ENCODE results near the gene SPAG6. TPM values are rescaled to one million over a fixed set of nuclear protein-coding genes. Genes with fewer than 3 reads are reported as not detected.
"Not testable (repeated sequence)": the region's sequence is repeated elsewhere in the genome, so short reads cannot be mapped to it uniquely, and the experiment has no call there.

The SPAG6 gene
- total and polyA plus RNA-seq, 5 experiments from 2014 or later, result not detected

DNA sequence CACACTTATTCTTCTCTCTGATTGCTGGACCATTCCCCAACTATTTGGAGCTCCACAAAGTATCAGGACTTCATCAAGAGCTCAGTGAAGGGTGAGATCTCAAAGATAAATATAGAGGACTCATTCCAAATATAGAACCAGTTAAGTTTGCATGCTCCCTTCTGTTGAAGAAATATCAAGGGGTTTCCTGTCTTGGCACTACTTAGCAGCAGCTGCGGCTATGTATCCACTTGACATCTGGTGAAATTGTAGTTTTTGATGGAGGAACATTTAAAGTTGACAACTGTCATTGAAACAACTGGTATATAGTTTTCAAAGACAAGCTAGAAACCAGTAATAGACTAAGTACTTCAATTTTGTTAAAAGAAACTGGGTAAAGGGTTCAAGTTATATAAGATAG lies 1.0 kb upstream of the SPAG6 start:
- POLR2A ChIA-PET, result interaction anchor here (1.2 to 5.0 kb wide), 3 partner anchors 28 to 112 kb away, joined by 3 to 30 read pairs (median 4); partner anchors contain the start of gene COMMD3
- ATAC-seq, result no peak
- Mint-ChIP-seq H3K4me1 (peaks cover 2 to 31% (median 9%) of the 10 kb centered on the region in 4 donors), H3K27ac (peak overlapping the region in 2 of 10 donors; percentile 70 to 87), H3K36me3 (peaks cover 5 to 20% (median 10%) of the 10 kb centered on the region in 3 donors), H3K4me3 (peak overlapping the region in 2 of 10 donors; percentile 5 to 61), H3K9me3 (peaks cover 0 to 40% (median 17%) of the 10 kb centered on the region in 9 donors), H3K27me3 (peaks cover 31 to 68% (median 65%) of the 10 kb centered on the region in 5 donors)
- DNase-seq, result no peak

DNA sequence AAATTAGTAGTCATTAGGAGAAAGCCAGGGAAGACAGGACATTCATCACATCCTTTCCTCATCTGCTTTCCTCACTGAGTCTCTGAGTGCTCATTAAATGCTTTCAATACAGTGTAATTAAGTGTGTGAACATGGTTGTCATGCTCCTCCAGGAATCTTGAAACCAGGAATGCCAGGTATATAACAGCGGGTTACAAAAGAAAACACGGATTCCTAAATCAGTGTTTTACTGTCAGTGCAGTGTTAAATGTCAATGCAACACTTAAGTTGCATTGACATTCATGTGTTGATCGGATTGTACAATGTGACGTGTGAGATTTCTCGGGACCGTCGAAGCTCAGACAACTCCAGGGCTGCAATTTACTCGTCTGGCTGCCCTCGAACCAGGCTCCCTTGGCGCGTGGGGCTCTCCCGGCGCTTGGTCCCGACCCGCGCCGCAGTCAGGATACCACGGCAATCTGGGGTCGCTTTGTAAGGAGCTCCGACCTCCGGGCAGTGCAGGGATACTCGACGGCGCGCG lies 455 bp upstream of the SPAG6 start:
- peak overlapping the region in 3 of 10 donors; percentile 25 to 87 (median 70) for H3K27ac Mint-ChIP-seq
- H3K36me3 Mint-ChIP-seq, result peaks cover 5 to 20% (median 10%) of the 10 kb centered on the region in 3 donors
- peaks cover 2 to 27% (median 8%) of the 10 kb centered on the region in 4 donors for H3K4me1 Mint-ChIP-seq
- POLR2A ChIA-PET, result interaction anchor here (0.5 to 1.5 kb wide), 5 partner anchors 28 to 640 kb away, joined by 3 to 4 read pairs (median 3); partner anchors contain the start of gene COMMD3
- peaks cover 31 to 64% (median 60%) of the 10 kb centered on the region in 5 donors for H3K27me3 Mint-ChIP-seq
- H3K4me3 Mint-ChIP-seq, result peak overlapping the region in 8 of 10 donors; percentile 2 to 61 (median 22)
- peaks cover 0 to 40% (median 17%) of the 10 kb centered on the region in 9 donors for H3K9me3 Mint-ChIP-seq
- no peak for DNase-seq
- ATAC-seq, result no peak

DNA sequence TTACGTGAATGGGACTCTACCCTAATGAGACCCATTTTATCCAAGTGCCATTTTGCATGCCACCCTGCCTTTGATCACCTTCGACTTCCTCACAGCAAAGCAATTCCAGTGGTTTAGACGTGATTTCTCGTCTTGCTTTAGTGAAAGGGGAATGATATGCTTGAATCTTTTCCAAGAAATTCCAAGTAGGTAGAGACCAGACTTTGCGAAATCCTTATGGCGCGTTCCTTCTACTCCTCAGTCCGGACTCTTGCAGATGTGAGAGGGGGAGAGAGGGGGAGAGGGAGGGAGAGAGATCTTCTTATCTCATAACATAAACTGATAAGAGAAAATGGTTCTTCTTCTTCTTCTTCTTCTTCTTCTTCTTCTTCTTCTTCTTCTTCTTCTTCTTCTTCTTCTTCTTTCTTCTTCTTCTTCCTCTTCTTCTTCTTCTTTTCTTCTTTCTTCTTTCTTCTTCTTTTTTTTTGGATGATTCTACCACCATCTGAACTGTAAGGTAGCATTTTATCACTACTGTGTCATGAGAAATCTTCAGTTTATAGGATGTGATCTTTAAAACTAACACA lies 883 bp downstream of the SPAG6 start:
- H3K36me3 Mint-ChIP-seq, result peaks cover 5 to 20% (median 5%) of the 10 kb centered on the region in 3 donors
- H3K27ac Mint-ChIP-seq, result peak overlapping the region in 3 of 10 donors; percentile 72 to 92 (median 92)
- peaks cover 0 to 39% (median 17%) of the 10 kb centered on the region in 9 donors for H3K9me3 Mint-ChIP-seq
- H3K4me3 Mint-ChIP-seq, result peak overlapping the region in 8 of 10 donors; percentile 4 to 66 (median 40)
- H3K27me3 Mint-ChIP-seq, result peaks cover 28 to 65% (median 55%) of the 10 kb centered on the region in 5 donors
- DNase-seq, result peak in 1 of 10 donors; percentile 16
- peaks cover 0 to 22% (median 3%) of the 10 kb centered on the region in 4 donors for H3K4me1 Mint-ChIP-seq
- ATAC-seq, result no peak
- POLR2A ChIA-PET, result interaction anchor here (1.3 kb wide), 1 partner anchor 90 kb away, joined by 3 read pairs; no protein-coding TSS in a partner anchor

DNA sequence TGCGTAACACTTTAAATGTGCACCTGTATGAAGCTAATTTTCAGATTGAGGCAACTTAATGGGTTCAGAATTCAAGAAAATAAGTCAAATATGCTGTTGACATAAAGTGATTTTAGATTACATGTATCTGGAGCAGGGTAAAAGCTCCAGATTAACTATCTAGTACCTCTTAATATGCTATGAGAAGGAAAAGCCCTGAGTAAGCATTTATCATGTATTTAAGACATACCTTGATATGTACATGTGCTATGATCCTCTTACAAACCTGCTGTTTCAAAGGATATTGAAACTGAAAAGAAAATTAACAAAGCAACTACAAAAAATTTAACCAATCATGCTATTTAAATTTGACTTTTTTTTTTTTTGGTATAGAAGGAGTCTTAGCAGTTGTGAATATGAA lies 4.5 kb downstream of the SPAG6 start:
- Mint-ChIP-seq H3K36me3 (peaks cover 1 to 10% (median 5%) of the 10 kb centered on the region in 3 donors), H3K27me3 (peaks cover 20 to 49% (median 36%) of the 10 kb centered on the region in 5 donors), H3K4me1 (peaks cover 0 to 8% (median 1%) of the 10 kb centered on the region in 4 donors), H3K4me3 (no peak overlapping the region), H3K27ac (no peak overlapping the region), H3K9me3 (peaks cover 0 to 17% (median 8%) of the 10 kb centered on the region in 9 donors)
- ATAC-seq (no peak), DNase-seq (no peak)
- POLR2A ChIA-PET, result interaction anchor here (0.9 to 1.2 kb wide), 3 partner anchors 9 to 91 kb away, joined by 3 to 5 read pairs (median 4); no protein-coding TSS in a partner anchor

DNA sequence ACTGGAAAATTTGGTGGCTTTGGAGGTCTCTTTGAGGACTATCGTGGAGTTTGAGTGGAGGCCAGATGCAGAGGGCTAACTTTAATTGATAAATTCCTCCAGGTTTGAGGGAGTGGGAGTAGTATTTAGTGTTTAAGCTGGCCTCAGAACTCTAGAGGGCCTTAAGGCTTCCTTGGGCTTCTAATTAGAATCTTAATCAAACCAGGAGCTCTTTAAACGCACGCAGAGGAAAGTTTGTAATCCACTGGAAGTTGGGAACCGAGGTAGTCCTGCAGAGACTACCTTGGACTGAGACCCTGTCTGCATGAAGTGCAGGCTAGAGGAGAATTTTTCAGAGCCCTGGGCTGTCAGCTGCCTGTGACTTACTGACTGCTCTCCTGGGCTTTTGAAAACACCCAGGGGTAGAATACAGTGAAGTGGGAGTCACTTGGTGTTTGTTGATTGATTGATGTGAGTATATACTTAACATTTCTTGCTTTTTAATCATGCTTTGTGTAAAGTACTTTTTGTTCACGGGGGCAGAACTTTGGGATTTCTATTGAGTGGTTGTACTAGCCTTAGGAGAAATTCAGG lies 5.9 kb downstream of the SPAG6 start:
- Mint-ChIP-seq H3K36me3 (peaks cover 0 to 4% (median 3%) of the 10 kb centered on the region in 3 donors), H3K4me3 (no peak overlapping the region), H3K27ac (no peak overlapping the region), H3K4me1 (peaks cover 0 to 1% (median 0%) of the 10 kb centered on the region in 4 donors), H3K9me3 (peaks cover 0 to 9% (median 2%) of the 10 kb centered on the region in 9 donors), H3K27me3 (peaks cover 13 to 39% (median 24%) of the 10 kb centered on the region in 5 donors)
- ATAC-seq (no peak), DNase-seq (no peak)
- POLR2A ChIA-PET, result interaction anchor here (1.2 kb wide), 1 partner anchor 11 kb away, joined by 3 read pairs; no protein-coding TSS in a partner anchor

DNA sequence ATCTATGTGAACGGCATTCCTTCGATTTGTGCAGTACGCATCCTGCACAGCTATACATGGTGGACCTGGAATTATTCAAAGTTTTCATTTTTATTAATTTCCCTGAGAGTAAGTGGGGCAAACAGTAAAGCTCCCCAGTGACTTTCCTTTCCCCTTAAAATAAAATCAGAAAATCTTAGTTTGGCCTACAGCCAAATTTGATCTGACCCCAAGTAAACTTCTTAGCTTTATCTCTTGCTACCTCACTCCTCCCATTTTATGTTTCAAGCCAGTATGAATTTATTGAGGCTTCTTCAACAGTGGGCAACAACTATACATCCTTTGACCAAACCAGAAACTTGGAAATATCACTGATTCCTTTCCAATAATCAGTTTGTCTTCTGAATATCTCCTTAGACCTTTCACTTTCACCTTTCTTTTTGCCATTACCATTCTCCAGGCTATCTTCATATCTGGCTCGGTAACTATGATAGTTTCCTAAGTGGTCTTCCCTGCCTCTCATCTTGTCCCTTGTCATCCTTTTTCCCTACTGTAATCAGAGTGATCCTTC lies 11.1 kb downstream of the SPAG6 start:
- H3K27me3 Mint-ChIP-seq, result peaks cover 5 to 17% (median 8%) of the 10 kb centered on the region in 5 donors
- no peak overlapping the region for H3K4me3 Mint-ChIP-seq
- H3K9me3 Mint-ChIP-seq, result no peaks in the 10 kb centered on the region
- POLR2A ChIA-PET, result no interaction called here
- no peaks in the 10 kb centered on the region for H3K36me3 Mint-ChIP-seq
- ATAC-seq (no peak), DNase-seq (no peak)
- H3K4me1 Mint-ChIP-seq, result peaks cover 0 to 2% (median 0%) of the 10 kb centered on the region in 4 donors
- no peak overlapping the region for H3K27ac Mint-ChIP-seq

DNA sequence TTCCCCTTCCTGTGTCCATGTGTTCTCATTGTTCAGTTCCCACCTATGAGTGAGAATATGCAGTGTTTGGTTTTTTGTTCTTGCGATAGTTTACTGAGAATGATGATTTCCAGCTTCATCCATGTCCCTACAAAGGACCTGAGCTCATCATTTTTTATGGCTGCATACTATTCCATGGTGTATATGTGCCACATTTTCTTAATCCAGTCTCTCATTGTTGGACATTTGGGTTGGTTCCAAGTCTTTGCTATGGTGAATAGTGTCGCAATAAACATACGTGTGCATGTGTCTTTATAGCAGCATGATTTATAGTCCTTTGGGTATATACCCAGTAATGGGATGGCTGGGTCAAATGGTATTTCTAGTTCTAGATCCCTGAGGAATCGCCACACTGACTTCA lies 12.5 kb downstream of the SPAG6 start:
- POLR2A ChIA-PET, H3K4me3 Mint-ChIP-seq, H3K36me3 Mint-ChIP-seq, H3K4me1 Mint-ChIP-seq, DNase-seq, ATAC-seq, H3K9me3 Mint-ChIP-seq, H3K27ac Mint-ChIP-seq: not testable (repeated sequence)
- H3K27me3 Mint-ChIP-seq, result peaks cover 5 to 13% (median 10%) of the 10 kb centered on the region in 5 donors

DNA sequence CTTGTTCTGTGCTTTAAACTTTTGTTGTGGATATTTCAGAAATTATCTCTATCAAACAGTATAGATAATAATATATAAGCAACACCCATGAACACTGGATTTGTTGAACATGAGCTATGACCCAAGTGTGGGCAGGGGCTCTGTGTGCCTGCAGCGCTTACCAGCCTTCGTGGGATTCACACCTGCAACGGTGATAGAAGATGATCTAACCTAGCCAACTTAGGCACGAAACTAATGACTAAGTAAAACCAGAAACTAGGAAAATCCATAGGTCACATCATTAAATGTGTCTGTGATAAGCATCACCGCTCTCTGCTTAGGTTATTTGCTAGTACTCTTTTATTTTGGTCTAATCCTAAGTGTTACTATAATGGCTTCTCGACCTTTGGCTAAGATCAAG lies 18.0 kb downstream of the SPAG6 start:
- peaks cover 0 to 4% (median under 1%) of the 10 kb centered on the region in 4 donors for H3K4me1 Mint-ChIP-seq
- DNase-seq, result no peak
- H3K36me3 Mint-ChIP-seq, result no peaks in the 10 kb centered on the region
- POLR2A ChIA-PET, result no interaction called here
- no peak overlapping the region for H3K4me3 Mint-ChIP-seq
- no peak overlapping the region for H3K27ac Mint-ChIP-seq
- no peak for ATAC-seq
- no peaks in the 10 kb centered on the region for H3K9me3 Mint-ChIP-seq
- peaks cover 0 to 8% (median 6%) of the 10 kb centered on the region in 5 donors for H3K27me3 Mint-ChIP-seq

DNA sequence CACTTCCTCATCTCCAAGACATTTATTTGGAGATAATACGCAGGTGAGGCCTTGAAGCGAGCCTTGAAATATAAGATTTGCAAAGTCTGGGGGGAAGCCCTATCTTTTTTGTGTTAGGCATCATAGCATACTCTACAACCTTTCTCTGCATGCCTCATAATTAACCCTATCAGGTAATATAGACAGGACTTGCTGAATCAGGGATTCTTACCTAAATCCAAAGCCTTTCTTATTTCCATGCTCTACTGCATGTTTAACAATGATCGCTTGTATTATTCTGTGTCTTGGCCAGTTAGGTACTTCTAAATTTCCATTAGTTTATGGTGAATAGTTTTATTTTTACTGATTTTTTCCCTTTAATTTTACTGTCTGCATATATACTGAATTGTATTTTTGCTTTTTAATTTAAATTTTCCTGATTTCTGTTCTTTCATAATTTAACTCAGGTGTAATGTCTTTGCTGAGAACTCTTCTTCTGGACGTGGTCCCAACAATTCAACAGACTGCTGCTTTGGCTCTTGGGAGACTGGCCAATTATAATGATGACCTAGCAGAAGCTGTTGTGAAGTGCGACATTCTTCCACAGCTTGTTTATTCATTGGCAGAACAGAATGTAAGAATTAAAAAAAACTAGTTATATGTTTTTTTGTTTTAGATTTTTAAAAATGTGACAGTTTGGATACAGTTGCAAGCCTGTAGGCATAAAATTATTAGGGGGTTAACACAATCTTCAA lies 19.3 kb downstream of the SPAG6 start:
- POLR2A ChIA-PET, result no interaction called here
- Mint-ChIP-seq H3K36me3 (no peaks in the 10 kb centered on the region), H3K4me1 (peaks cover 0 to 9% (median under 1%) of the 10 kb centered on the region in 4 donors)

DNA sequence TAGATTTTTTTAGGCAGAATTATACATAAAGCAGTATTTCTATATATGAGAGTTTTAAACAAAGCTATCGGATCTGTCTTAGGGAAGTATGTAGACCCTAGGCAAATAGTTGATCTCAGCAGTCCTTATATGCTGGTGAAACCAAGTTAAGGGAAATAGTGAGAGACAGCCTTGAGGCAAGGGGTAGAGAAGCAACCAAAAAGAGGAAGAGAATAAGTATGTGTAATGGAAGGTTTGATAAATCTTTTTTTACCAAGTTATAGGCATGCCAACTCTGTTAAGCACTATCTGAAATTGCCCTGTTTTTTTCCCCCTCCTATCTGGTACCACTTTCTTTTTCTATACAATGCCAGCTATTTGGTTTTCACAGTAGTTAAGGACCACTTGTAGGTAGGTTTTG lies 19.9 kb downstream of the SPAG6 start:
- POLR2A ChIA-PET, result no interaction called here
- Mint-ChIP-seq H3K27me3 (peaks cover 0 to 8% (median 6%) of the 10 kb centered on the region in 5 donors), H3K36me3 (no peaks in the 10 kb centered on the region), H3K4me1 (peaks cover 0 to 13% (median 2%) of the 10 kb centered on the region in 4 donors), H3K27ac (no peak overlapping the region), H3K4me3 (no peak overlapping the region), H3K9me3 (no peaks in the 10 kb centered on the region)
- ATAC-seq, result no peak
- DNase-seq, result no peak

More for the DNA sequence above, 19.3 kb downstream of the SPAG6 start:
- no peaks in the 10 kb centered on the region for H3K9me3 Mint-ChIP-seq
- no peak overlapping the region for H3K27ac Mint-ChIP-seq
- peaks cover 0 to 8% (median 6%) of the 10 kb centered on the region in 5 donors for H3K27me3 Mint-ChIP-seq
- no peak for ATAC-seq
- DNase-seq, result no peak
- no peak overlapping the region for H3K4me3 Mint-ChIP-seq

DNA sequence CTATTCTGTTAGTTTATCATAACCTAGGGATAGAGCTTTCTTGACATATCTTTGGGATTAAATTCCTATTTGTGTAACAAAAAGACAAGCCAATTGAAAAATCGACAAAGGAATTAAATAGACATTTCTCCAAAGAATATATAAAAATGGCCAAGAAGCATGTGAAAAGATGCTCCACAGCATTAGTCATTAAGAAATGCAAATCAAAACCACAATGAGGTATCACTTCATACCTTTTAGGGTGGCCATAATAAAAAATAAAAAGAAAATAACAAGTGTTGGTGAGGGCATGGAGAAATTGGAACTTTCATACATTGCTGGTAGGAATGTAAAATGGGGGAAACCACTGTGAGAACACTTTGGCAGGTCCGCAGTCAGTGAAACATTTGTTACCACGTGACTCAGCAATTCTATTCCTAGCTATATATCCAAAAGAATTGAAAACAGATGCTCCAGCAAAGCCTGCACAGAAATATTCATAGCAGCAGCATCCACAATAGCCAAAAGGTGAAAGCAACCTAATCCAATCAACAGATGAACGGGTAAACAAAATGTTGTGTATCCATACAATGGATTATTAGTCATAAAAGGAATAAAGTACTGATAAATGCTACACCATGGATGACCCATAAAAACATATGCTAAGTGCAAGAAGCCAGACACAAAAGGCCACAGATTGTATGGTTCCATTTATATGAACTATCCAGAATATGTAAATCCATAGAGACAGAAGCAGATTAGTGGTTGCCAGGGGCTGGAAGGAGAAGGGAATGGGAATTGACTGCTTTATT lies 20.5 kb downstream of the SPAG6 start:
- H3K4me1 Mint-ChIP-seq, result peaks cover 0 to 15% (median 3%) of the 10 kb centered on the region in 4 donors
- H3K36me3 Mint-ChIP-seq, result no peaks in the 10 kb centered on the region
- no peak overlapping the region for H3K4me3 Mint-ChIP-seq
- ATAC-seq (no peak), DNase-seq (no peak)
- peaks cover 0 to 8% (median 6%) of the 10 kb centered on the region in 5 donors for H3K27me3 Mint-ChIP-seq
- H3K27ac Mint-ChIP-seq, result no peak overlapping the region
- POLR2A ChIA-PET, result no interaction called here
- no peaks in the 10 kb centered on the region for H3K9me3 Mint-ChIP-seq

DNA sequence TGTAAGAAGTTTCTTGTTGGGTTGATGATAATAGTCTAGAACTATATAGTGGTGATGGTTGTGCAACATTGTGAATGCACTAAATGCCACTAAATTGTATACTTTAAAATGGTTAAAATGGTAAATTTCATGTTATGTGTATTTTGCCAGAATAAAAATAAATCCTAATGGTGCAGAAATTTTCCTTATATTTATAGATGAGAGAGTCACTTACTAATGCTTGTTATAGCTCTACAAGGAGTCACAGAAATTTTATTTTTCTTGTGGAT lies 21.1 kb downstream of the SPAG6 start:
- DNase-seq (no peak), ATAC-seq (no peak)
- no peak overlapping the region for H3K4me3 Mint-ChIP-seq
- no peak overlapping the region for H3K27ac Mint-ChIP-seq
- H3K36me3 Mint-ChIP-seq, result no peaks in the 10 kb centered on the region
- no peaks in the 10 kb centered on the region for H3K9me3 Mint-ChIP-seq
- peaks cover 0 to 8% (median 6%) of the 10 kb centered on the region in 5 donors for H3K27me3 Mint-ChIP-seq
- POLR2A ChIA-PET, result no interaction called here
- peaks cover 0 to 15% (median 3%) of the 10 kb centered on the region in 4 donors for H3K4me1 Mint-ChIP-seq
